Mucosa of stomach (tissue), 1 donor: ENCODE results near the gene FOXE1.

Experiments used
- H3K27me3 ChIP-seq: one replicate; pipeline ENCODE4 v1.7.0; 2013; ENCODE audit warnings: mild to moderate bottlenecking, low read length; ENCODE audit not compliant: control insufficient read depth, insufficient read depth
- H3K36me3 ChIP-seq: one replicate; pipeline ENCODE4 v1.7.0; 2013; ENCODE audit warnings: low read length; ENCODE audit not compliant: control insufficient read depth, insufficient read depth
- H3K4me1 ChIP-seq: one replicate; pipeline ENCODE4 v1.7.0; 2013; ENCODE audit warnings: mild to moderate bottlenecking, low read length; ENCODE audit not compliant: control insufficient read depth, insufficient read depth
- H3K4me3 ChIP-seq: one replicate; pipeline ENCODE4 v1.7.0; 2013; ENCODE audit warnings: low read length
- H3K9ac ChIP-seq: one replicate; pipeline ENCODE4 v1.7.0; 2013; ENCODE audit warnings: mild to moderate bottlenecking, low read length, moderate library complexity
- H3K9me3 ChIP-seq: one replicate; pipeline ENCODE4 v1.7.0; 2013; ENCODE audit warnings: mild to moderate bottlenecking, low read length, moderate library complexity; ENCODE audit not compliant: control insufficient read depth
- donor health status: Pancreatic carcinoma.

Gene FOXE1

GRCh38 chr9:97876061-97876460 is 23.0 kb downstream of the FOXE1 start:
- Histone ChIP-seq H3K4me3 (no peak overlapping the region), H3K9me3 (no peaks in the 10 kb centered on the region), H3K27me3 (no peaks in the 10 kb centered on the region), H3K9ac (no peak overlapping the region), H3K36me3 (no peaks in the 10 kb centered on the region), H3K4me1 (no peaks in the 10 kb centered on the region)

- Histone ChIP-seq H3K36me3 (no peaks in the 10 kb centered on the region), H3K4me1 (no peaks in the 10 kb centered on the region), H3K4me3 (no peak overlapping the region), H3K9ac (no peak overlapping the region), H3K9me3 (no peaks in the 10 kb centered on the region), H3K27me3 (no peaks in the 10 kb centered on the region)
These were observed 27.3 kb downstream of the FOXE1 start for GRCh38 chr9:97880336-97880735.

GRCh38 chr9:97889941-97890887 is 37.2 kb downstream of the FOXE1 start:
- no peaks in the 10 kb centered on the region for H3K36me3 ChIP-seq
- H3K9me3 ChIP-seq: no peaks in the 10 kb centered on the region
- no peak overlapping the region for H3K9ac ChIP-seq
- H3K4me3 ChIP-seq: no peak overlapping the region
- H3K27me3 ChIP-seq: no peaks in the 10 kb centered on the region
- no peaks in the 10 kb centered on the region for H3K4me1 ChIP-seq

- Histone ChIP-seq H3K9ac (no peak overlapping the region), H3K4me3 (no peak overlapping the region), H3K27me3 (no peaks in the 10 kb centered on the region), H3K9me3 (no peaks in the 10 kb centered on the region), H3K36me3 (no peaks in the 10 kb centered on the region), H3K4me1 (no peaks in the 10 kb centered on the region)
These were observed 38.7 kb downstream of the FOXE1 start for GRCh38 chr9:97891736-97892135.

DNA sequence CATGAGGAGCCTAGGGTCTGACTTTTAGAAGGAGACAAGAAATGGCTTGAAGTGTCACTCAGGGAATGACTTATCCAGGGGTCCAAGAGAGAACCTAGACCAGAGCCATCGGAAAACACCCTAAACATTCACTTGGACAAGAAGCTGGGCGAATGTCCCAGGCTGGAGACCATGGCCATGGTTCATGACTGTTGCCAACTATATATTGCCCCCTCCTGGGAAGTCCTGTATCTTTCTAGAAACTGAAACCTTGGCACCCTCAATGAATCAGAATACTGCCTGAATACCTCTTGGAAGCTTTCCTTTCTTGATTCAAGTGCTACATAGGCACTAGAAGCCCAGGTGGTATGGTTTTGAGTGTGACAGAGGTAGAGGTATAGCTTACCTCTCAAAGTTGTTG is 39.4 kb downstream of the FOXE1 start:
- Histone ChIP-seq H3K9me3 (no peaks in the 10 kb centered on the region), H3K27me3 (no peaks in the 10 kb centered on the region), H3K4me1 (no peaks in the 10 kb centered on the region), H3K36me3 (no peaks in the 10 kb centered on the region), H3K4me3 (no peak overlapping the region), H3K9ac (no peak overlapping the region)

DNA sequence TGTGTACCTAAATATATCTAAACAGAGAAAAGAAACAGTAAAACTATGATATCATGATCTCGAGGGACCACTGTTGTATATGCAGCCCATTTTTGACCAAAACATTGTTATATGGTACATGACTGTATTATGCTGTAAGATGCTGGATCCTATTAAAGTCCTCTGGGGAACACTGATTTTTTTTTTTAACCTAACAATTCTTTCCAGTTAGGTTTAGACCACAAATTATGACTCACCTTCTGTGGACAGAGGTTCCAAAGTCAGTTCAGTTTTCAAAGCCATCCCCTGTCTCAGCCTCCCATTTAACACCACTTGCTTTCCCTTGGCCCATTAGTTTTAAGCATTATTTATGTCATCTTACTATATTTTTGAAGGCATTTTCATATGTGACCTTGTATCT is 42.2 kb downstream of the FOXE1 start:
- H3K9ac ChIP-seq: no peak overlapping the region
- H3K9me3 ChIP-seq: no peaks in the 10 kb centered on the region
- H3K27me3 ChIP-seq: no peaks in the 10 kb centered on the region
- no peaks in the 10 kb centered on the region for H3K4me1 ChIP-seq
- no peak overlapping the region for H3K4me3 ChIP-seq
- no peaks in the 10 kb centered on the region for H3K36me3 ChIP-seq

DNA sequence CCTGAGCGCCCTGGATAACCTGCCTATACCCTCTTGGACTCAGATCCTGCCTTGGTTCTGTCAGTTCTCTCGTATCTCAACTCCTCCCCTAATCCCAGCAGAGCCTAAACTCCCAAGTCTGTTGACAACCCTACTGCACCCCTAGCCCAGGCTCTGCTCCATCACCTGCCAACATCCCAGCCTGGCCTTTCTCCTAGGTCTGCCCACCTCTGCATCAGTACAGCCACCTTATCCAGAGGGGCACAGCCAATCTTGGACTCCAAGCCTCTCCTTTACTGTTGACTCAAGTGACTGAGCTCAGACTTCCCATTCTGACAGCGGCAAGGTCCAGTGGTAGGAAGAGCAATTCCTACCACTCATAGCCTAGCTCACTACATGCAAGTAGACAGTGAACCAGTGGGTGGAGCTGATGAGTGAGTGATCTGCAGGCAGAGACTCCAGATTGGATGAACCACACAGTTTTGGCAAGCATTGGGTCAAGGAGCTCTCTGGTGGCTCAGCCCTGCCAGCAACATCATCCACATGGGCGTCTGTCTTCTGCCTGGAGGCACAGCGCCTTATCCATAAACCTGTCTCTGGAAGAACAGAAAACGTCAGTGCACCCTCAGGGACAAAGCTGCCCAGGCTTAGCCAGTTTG is 42.8 kb downstream of the FOXE1 start:
- H3K9ac ChIP-seq: no peak overlapping the region
- H3K4me3 ChIP-seq: no peak overlapping the region
- H3K4me1 ChIP-seq: no peaks in the 10 kb centered on the region
- no peaks in the 10 kb centered on the region for H3K27me3 ChIP-seq
- no peaks in the 10 kb centered on the region for H3K36me3 ChIP-seq
- no peaks in the 10 kb centered on the region for H3K9me3 ChIP-seq

DNA sequence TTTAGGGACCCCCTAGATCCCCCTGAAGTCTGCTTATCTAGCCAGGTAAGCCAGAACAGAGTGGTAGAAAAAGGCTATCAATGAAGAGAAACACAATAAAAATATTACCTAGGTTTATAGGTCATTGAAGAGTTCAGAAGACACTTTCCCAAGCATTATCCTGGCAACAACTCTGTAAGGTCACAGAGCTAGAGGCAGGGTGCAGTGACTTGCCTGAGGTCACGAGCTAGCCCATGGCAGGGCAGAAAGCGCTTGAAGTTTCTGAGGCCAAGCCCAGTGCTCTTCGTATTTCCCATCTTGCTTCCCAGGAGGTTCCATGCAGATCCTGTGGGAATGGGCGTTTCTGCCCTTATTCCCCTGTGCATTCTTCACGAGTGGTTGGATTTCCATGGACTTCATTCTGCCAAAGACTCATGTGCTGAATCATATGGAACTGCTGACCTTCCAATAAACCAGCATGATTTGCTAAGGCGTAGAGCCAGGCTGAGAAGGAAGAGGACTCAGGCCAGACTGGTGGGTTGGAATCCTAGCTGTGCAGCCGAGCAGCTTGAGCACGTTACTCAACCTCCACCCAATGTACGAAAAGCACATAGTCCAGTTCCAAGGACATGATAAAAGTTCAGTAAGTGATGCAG is 47.2 kb downstream of the FOXE1 start:
- Histone ChIP-seq H3K9ac (no peak overlapping the region), H3K9me3 (no peaks in the 10 kb centered on the region), H3K4me3 (no peak overlapping the region), H3K27me3 (no peaks in the 10 kb centered on the region), H3K4me1 (no peaks in the 10 kb centered on the region), H3K36me3 (no peaks in the 10 kb centered on the region)

DNA sequence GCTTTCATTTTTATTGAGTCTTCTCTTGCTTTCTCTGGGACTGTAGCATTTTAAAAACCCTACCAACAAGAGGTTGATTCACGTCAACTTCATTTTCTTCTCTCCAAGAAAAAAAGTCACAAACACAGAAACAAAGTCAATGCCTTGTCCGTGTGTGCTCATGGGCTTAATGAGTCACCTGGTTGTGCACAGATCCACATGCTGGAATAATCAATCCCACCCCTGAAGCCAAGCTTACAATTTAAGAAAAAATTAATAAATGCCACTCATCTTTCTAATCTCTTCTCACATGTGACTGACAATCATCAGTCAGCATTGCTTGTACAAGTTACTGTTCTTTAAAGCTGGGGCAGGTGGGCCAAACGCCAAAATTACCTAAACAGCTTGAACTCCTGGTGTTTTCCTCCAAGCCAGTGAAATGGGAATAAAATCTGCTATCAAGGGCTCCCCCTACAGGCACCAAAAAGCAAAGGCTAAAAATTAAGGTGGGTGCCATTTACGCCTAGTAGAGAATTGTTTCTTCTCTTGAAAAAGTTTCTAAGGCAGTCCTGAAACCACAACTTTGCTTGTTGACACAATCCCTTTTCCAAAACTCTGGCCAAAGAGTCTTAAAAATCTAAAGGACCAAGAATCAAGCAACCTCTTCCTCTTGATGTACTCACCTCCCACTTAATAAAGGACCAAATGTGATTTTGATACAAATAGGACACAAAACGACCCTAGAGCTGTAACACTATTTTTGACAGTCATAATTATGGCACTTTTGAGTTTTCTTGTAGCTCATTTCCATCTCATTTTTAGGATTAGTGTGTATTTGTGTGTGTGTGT is 47.9 kb downstream of the FOXE1 start:
- Histone ChIP-seq H3K9me3 (no peaks in the 10 kb centered on the region), H3K36me3 (no peaks in the 10 kb centered on the region), H3K27me3 (no peaks in the 10 kb centered on the region), H3K9ac (no peak overlapping the region), H3K4me3 (no peak overlapping the region), H3K4me1 (no peaks in the 10 kb centered on the region)

- H3K36me3 ChIP-seq: no peaks in the 10 kb centered on the region
These were observed 50.2 kb downstream of the FOXE1 start for GRCh38 chr9:97903177-97903576.

DNA sequence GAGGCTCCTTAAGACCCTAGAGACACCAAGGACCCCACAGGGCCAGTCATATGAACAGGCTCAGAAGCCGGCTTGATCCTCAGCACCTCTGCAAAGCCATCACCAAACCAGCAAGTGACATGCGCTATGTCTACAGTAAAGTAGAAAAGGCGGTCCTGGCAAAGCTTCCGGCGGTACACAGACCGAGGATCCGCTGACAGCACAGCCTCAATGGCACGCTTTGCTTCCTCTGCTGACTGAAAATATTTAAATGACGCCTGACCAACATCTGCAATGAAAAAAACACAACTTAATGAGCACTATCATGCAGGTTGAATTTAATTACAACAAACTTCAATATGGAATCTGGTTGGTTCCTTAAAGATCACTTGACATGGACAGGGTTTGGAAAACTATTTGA is 51.7 kb downstream of the FOXE1 start:
- Histone ChIP-seq H3K9ac (no peak overlapping the region), H3K4me1 (no peaks in the 10 kb centered on the region), H3K9me3 (no peaks in the 10 kb centered on the region), H3K27me3 (no peaks in the 10 kb centered on the region), H3K4me3 (no peak overlapping the region), H3K36me3 (no peaks in the 10 kb centered on the region)

More at GRCh38 chr9:97903177-97903576, 50.2 kb downstream of the FOXE1 start:
- Histone ChIP-seq H3K4me1 (no peaks in the 10 kb centered on the region), H3K9ac (no peak overlapping the region), H3K9me3 (no peaks in the 10 kb centered on the region), H3K27me3 (no peaks in the 10 kb centered on the region), H3K4me3 (no peak overlapping the region)
